Keratinocyte (primary cell): Measurements from ENCODE around the gene HDAC5. TPM values are rescaled to one million over a fixed set of nuclear protein-coding genes. Genes with fewer than 3 reads are reported as not detected.

ENCODE experiments used
- DNase-seq: peaks from one replicate; pipeline ENCODE4 v3.0.0-alpha.2; 2011; ENCODE audit warnings: low read depth, missing footprints, low spot score
- FAIRE-seq: peaks from 2 replicates; lab custom pipeline; 2011; peaks lifted over from hg19 to GRCh38; lab: Jason Lieb, UNC
- H2AFZ ChIP-seq: 2 replicates; pipeline ENCODE4 v1.6.0; 2012; ENCODE audit warnings: low read length, control low read depth, inconsistent platforms; ENCODE audit not compliant: control insufficient read depth
- H3K27ac ChIP-seq: 2 replicates; pipeline ENCODE4 v1.5.1; 2011; ENCODE audit warnings: low read length; ENCODE audit not compliant: control insufficient read depth, insufficient read depth
- H3K27me3 ChIP-seq: 3 replicates; pipeline ENCODE4 v1.6.0; 2011; ENCODE audit warnings: low read length; ENCODE audit not compliant: control insufficient read depth, insufficient read depth; ENCODE audit errors: extremely low read depth
- H3K36me3 ChIP-seq, 2 experiments: 2 replicates in 1 of 2; 3 replicates in 1 of 2; pipeline ENCODE4 v1.5.1; 2011; ENCODE audit warnings: low read length in 2 of 2, mild to moderate bottlenecking in 1 of 2; ENCODE audit not compliant: control insufficient read depth in 2 of 2, insufficient read depth in 2 of 2; ENCODE audit errors: extremely low read depth in 1 of 2
- H3K4me1 ChIP-seq: 3 replicates; pipeline ENCODE4 v1.5.1; 2011; ENCODE audit warnings: low read length; ENCODE audit not compliant: control insufficient read depth, insufficient read depth; ENCODE audit errors: extremely low read depth
- H3K4me2 ChIP-seq: 3 replicates; pipeline ENCODE4 v1.6.0; 2011; ENCODE audit warnings: low read depth, low read length; ENCODE audit not compliant: control insufficient read depth, insufficient read depth; ENCODE audit errors: extremely low read depth
- H3K4me3 ChIP-seq, 3 experiments: fragments of 200-600 bp in 1 of 3; sonication (generic) in 1 of 3; 2 replicates in 2 of 3; 3 replicates in 1 of 3; pipeline ENCODE4 v1.5.1; 2011 to 2016; ENCODE audit warnings: low read length in 3 of 3, mild to moderate bottlenecking in 3 of 3, control low read depth in 2 of 3, inconsistent platforms in 1 of 3, low read depth in 1 of 3, mixed read lengths in 1 of 3, mixed run types in 1 of 3, moderate library complexity in 1 of 3; ENCODE audit not compliant: control insufficient read depth in 2 of 3, insufficient read depth in 2 of 3; ENCODE audit errors: extremely low read depth in 1 of 3
- H3K79me2 ChIP-seq: 2 replicates; pipeline ENCODE4 v1.6.0; 2012; ENCODE audit warnings: low read length; ENCODE audit not compliant: control insufficient read depth, insufficient read depth
- H3K9ac ChIP-seq: 3 replicates; pipeline ENCODE4 v1.6.0; 2011; ENCODE audit warnings: low read length; ENCODE audit not compliant: control insufficient read depth, insufficient read depth; ENCODE audit errors: extremely low read depth
- H3K9me1 ChIP-seq: 3 replicates; pipeline ENCODE4 v1.6.0; 2011; ENCODE audit warnings: low read length; ENCODE audit not compliant: control insufficient read depth, insufficient read depth; ENCODE audit errors: extremely low read depth
- H3K9me3 ChIP-seq: 2 replicates; pipeline ENCODE4 v1.5.1; 2012; ENCODE audit warnings: low read depth, low read length; ENCODE audit not compliant: control insufficient read depth
- H4K20me1 ChIP-seq: 3 replicates; pipeline ENCODE4 v1.6.0; 2011; ENCODE audit warnings: low read length; ENCODE audit not compliant: control insufficient read depth, insufficient read depth; ENCODE audit errors: extremely low read depth
- EZH2 ChIP-seq: IDR thresholded peaks from one replicate; pipeline ENCODE4 v1.6.1; 2012; ENCODE audit warnings: inconsistent platforms, mild to moderate bottlenecking, low read length, moderate library complexity
- dilution Hi-C: fragments of 300-500 bp; cut with MboI; formaldehyde crosslinking; loops from one replicate; pipeline ENCODE4 v1.7.0; 2020; ENCODE audit warnings: low sequenced_read_pairs; ENCODE audit not compliant: extremely low pct_ligation_motif_present
- polyA plus RNA-seq, 5 experiments: library from polyadenylated mRNA; depleted of rRNA in 3 of 5; stranded (reverse) in 3 of 5; stranded (forward) in 1 of 5; unstranded in 1 of 5; fragments of >200 nt; gene quantifications; 1 replicate in 1 of 5; 2 replicates in 3 of 5; 3 replicates in 1 of 5; pipeline versions ENCODE4 v1.2.1 to v1.2.3, GENCODE V29; 2011 to 2012; ENCODE audit warnings: missing spikeins in 2 of 5, low read depth in 1 of 5, low replicate concordance in 1 of 5
- TF ChIP-seq, protein P1 (sequence below), 3 experiments: IDR thresholded peaks in 1 of 3; conservative IDR thresholded peaks in 1 of 3; optimal IDR thresholded peaks in 1 of 3; 2 replicates in 2 of 3; 3 replicates in 1 of 3; pipeline versions ENCODE3 to v1.5.1; 2011; ENCODE audit warnings: low read length in 3 of 3, mild to moderate bottlenecking in 3 of 3, moderate library complexity in 2 of 3, control low read depth in 1 of 3, inconsistent platforms in 1 of 3; ENCODE audit not compliant: insufficient read depth in 2 of 3; ENCODE audit errors: extremely low read depth in 1 of 3

Gene HDAC5
- polyA plus RNA-seq, 1 donor (not counting 4 experiments of a cell fraction or from before 2014, with no cell fraction given): 4.5 TPM

DNA sequence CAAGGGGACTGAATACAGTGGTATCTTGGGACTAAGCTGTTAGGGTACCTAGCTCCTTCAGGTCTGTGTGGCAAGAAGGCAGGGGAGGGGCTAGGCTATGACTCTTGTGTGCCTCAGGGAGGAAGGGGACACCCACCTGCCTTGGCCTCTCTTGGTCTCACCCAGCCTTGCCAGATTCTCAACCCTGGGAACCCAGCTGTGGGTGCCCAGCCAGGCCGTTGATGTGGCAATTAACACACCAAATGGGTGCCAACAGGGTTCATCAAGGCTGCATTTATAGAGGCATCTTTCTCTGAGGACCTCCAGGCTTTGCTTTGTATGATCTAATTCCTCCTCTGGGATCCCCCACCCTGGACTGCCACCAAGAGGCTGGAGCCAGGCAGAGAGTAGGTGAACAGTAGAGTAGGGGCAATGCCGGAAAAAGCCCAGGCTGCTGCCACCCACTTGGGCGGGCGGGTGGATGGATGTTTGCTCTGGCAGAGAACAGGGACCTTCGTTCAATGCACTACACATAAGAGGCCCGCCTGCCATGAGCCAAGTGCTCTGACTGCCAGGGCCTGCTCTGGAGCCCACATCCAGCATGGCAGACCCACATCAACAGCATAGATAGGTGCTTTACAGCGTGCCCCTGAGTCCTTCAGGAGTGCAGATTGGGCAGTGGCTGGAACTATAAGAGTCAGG, 43.9 kb upstream of the HDAC5 start:
- Histone ChIP-seq H3K4me2 (no peak overlapping the region), H3K27me3 (no peaks in the 10 kb centered on the region), H3K9ac (no peak overlapping the region), H3K36me3 (no peaks in the 10 kb centered on the region), H4K20me1 (no peaks in the 10 kb centered on the region), H3K9me1 (no peaks in the 10 kb centered on the region), H3K79me2 (no peaks in the 10 kb centered on the region), H3K4me3 (no peak overlapping the region), H2AFZ (no peak overlapping the region), H3K27ac (no peak overlapping the region), H3K9me3 (no peaks in the 10 kb centered on the region), H3K4me1 (no peaks in the 10 kb centered on the region)
- dilution Hi-C loops: no loop called here
- DNase-seq (no peak), FAIRE-seq (no peak)
- TF ChIP-seq, protein P1, sequence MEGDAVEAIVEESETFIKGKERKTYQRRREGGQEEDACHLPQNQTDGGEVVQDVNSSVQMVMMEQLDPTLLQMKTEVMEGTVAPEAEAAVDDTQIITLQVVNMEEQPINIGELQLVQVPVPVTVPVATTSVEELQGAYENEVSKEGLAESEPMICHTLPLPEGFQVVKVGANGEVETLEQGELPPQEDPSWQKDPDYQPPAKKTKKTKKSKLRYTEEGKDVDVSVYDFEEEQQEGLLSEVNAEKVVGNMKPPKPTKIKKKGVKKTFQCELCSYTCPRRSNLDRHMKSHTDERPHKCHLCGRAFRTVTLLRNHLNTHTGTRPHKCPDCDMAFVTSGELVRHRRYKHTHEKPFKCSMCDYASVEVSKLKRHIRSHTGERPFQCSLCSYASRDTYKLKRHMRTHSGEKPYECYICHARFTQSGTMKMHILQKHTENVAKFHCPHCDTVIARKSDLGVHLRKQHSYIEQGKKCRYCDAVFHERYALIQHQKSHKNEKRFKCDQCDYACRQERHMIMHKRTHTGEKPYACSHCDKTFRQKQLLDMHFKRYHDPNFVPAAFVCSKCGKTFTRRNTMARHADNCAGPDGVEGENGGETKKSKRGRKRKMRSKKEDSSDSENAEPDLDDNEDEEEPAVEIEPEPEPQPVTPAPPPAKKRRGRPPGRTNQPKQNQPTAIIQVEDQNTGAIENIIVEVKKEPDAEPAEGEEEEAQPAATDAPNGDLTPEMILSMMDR (optimal IDR thresholded peaks at IDR 0.05 in 1 of 3, IDR thresholded peaks at IDR 0.05 in 1 of 3, conservative IDR thresholded peaks at IDR 0.05 in 1 of 3; ENCODE audit: extremely low read depth in 1 of 3, insufficient read depth in 2 of 3, low read length in 3 of 3): no peak
- TF ChIP-seq EZH2: no peak

DNA sequence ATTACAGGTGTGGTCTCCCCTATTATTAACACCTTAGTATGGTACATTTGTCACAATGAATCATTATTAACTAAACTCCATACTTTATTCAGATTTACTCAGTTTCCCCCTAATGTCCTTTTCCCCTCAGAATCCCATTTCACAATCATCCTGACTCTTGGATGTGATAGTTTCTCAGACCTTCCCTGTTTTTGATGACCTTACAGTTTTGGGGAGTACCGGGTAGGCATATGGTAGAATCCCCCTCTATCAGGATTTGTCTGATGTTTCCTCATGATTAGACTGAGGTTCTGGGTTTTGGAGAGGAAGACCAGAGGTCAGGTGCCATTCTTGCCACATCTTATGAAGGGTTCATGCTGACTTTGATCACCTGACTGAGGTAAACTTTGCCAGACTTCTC, 41.0 kb upstream of the HDAC5 start:
- no peaks in the 10 kb centered on the region for H3K9me1 ChIP-seq
- FAIRE-seq (no peak), DNase-seq (no peak)
- H3K27ac ChIP-seq: no peak overlapping the region
- H3K27me3 ChIP-seq: no peaks in the 10 kb centered on the region
- H3K9me3 ChIP-seq: no peaks in the 10 kb centered on the region
- no peaks in the 10 kb centered on the region for H3K4me1 ChIP-seq
- H3K9ac ChIP-seq: no peak overlapping the region
- H3K4me3 ChIP-seq: no peak overlapping the region
- H3K36me3 ChIP-seq: peaks cover 2 to 6% of the 10 kb centered on the region in 2 experiments
- no peak overlapping the region for H2AFZ ChIP-seq
- no peaks in the 10 kb centered on the region for H3K79me2 ChIP-seq
- no peak overlapping the region for H3K4me2 ChIP-seq
- H4K20me1 ChIP-seq: no peaks in the 10 kb centered on the region
- dilution Hi-C loops: no loop called here
- TF ChIP-seq, protein P1 (optimal IDR thresholded peaks at IDR 0.05 in 1 of 3, IDR thresholded peaks at IDR 0.05 in 1 of 3, conservative IDR thresholded peaks at IDR 0.05 in 1 of 3; ENCODE audit: extremely low read depth in 1 of 3, insufficient read depth in 2 of 3, low read length in 3 of 3): no peak
- no peak for TF ChIP-seq EZH2
